Activated T-cell treated with anti-CD3 and anti-CD28 coated beads for 48 hours (primary cell): ENCODE results near the gene HSPA4.
"Not testable (repeated sequence)": the region's sequence is repeated elsewhere in the genome, so short reads cannot be mapped to it uniquely, and the experiment has no call there.

Experiments
- DNase-seq: peaks from one replicate; pipeline ENCODE4 v3.0.0-alpha.2; 2020; ENCODE audit warnings: low read depth

Gene HSPA4

GRCh38 chr5:133050521-133050920 is 1.3 kb upstream of the HSPA4 start:
- no peak for DNase-seq

GRCh38 chr5:133051061-133051541 is 712 bp upstream of the HSPA4 start:
- no peak for DNase-seq

- peak; percentile 67 for DNase-seq
Observed at GRCh38 chr5:133052317-133053175, 733 bp downstream of the HSPA4 start.

- no peak for DNase-seq
Observed at GRCh38 chr5:133053448-133053847, 1.6 kb downstream of the HSPA4 start.

GRCh38 chr5:133054697-133055471 is 3.1 kb downstream of the HSPA4 start:
- DNase-seq, result no peak

- no peak for DNase-seq
Observed at GRCh38 chr5:133056891-133057290, 5.1 kb downstream of the HSPA4 start.

GRCh38 chr5:133059621-133060020 is 7.8 kb downstream of the HSPA4 start:
- no peak for DNase-seq

GRCh38 chr5:133062276-133062675 is 10.5 kb downstream of the HSPA4 start:
- no peak for DNase-seq

- no peak for DNase-seq
Observed at GRCh38 chr5:133063965-133064364, 12.2 kb downstream of the HSPA4 start.

- no peak for DNase-seq
Observed at GRCh38 chr5:133065471-133065870, 13.7 kb downstream of the HSPA4 start.

GRCh38 chr5:133066045-133066444 is 14.2 kb downstream of the HSPA4 start:
- DNase-seq, result no peak

GRCh38 chr5:133072021-133072420 is 20.2 kb downstream of the HSPA4 start:
- no peak for DNase-seq

GRCh38 chr5:133075572-133076536 is 24.0 kb downstream of the HSPA4 start:
- DNase-seq, result no peak

- no peak for DNase-seq
Observed at GRCh38 chr5:133079048-133079447, 27.2 kb downstream of the HSPA4 start.

GRCh38 chr5:133081036-133081435 is 29.2 kb downstream of the HSPA4 start:
- DNase-seq, result no peak

- DNase-seq, result no peak
Observed at GRCh38 chr5:133081703-133082102, 29.9 kb downstream of the HSPA4 start.

- DNase-seq, result no peak
Observed at GRCh38 chr5:133082128-133082527, 30.3 kb downstream of the HSPA4 start.

GRCh38 chr5:133083901-133084300 is 32.1 kb downstream of the HSPA4 start:
- no peak for DNase-seq

GRCh38 chr5:133085171-133085570 is 33.4 kb downstream of the HSPA4 start:
- DNase-seq, result not testable (repeated sequence)

- no peak for DNase-seq
Observed at GRCh38 chr5:133086366-133086875, 34.6 kb downstream of the HSPA4 start.

GRCh38 chr5:133088064-133088463 is 36.3 kb downstream of the HSPA4 start:
- DNase-seq, result no peak

- no peak for DNase-seq
Observed at GRCh38 chr5:133091034-133091433, 39.2 kb downstream of the HSPA4 start.
